ENCODE measurements around the gene BTBD2.

The BTBD2 gene

DNA sequence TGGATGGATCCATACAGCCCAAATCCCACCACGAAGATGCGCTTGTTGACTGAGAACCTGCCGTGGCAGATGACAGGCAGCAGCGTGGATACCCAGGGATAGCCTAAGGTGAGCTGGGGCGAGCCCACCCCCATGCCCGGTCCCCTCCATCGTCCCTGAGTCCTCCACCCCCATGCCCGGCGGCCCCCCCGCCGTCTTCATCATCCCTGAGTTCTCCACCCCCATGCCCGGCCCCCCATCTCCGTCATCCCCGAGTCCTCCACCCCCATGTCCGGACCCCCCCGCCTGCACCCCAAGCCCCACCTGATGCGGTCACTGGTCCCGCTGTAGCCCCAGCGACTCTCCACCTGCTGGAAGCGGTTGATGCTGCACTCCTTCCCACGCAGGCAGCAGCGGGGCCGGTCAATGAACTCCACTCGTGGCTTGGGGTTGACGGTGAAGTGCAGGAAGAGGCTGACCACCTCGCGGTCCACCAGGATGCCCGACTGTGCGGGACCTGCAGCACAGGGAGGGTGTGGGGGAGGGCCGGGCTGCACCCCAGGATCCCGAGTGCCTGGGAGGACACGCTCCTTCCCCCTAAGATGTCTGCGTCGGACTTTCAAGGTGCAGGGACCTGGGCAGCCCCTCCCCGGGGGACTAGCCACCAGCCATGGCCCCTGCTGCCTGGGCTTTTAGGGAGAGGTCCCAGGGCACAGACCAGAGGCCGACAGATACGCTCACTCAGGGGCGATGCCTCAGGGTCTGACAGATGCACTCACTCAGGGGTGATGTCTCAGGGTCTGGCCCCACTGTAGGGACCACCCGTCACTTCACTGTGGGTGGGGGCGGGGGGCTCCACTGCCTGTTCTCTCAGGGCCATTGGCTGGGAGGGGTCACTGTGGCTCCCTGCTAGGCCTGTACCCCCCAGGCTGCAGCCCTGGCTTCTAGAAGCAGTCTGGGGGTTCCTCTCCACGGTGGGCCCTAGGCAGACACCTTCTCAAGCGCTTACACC is 28.0 kb downstream of the BTBD2 start:
- no peak overlapping the region for H3K4me3 Mint-ChIP-seq
- no peak overlapping the region for H3K27ac Mint-ChIP-seq (ENCODE audit: low read depth)
- ATAC-seq (replicated peaks; ENCODE audit: extremely low read depth, poor library complexity, severe bottlenecking) = no peak
- no peaks in the 10 kb centered on the region for H3K27me3 Mint-ChIP-seq
- DNase-seq (ENCODE audit: low spot score in 2 of 2) = no peak
- H3K9me3 Mint-ChIP-seq = no peaks in the 10 kb centered on the region
- peaks cover 23% of the 10 kb centered on the region for H3K36me3 Mint-ChIP-seq (ENCODE audit: insufficient read depth)
- peaks cover 6% of the 10 kb centered on the region for H3K4me1 Mint-ChIP-seq

DNA sequence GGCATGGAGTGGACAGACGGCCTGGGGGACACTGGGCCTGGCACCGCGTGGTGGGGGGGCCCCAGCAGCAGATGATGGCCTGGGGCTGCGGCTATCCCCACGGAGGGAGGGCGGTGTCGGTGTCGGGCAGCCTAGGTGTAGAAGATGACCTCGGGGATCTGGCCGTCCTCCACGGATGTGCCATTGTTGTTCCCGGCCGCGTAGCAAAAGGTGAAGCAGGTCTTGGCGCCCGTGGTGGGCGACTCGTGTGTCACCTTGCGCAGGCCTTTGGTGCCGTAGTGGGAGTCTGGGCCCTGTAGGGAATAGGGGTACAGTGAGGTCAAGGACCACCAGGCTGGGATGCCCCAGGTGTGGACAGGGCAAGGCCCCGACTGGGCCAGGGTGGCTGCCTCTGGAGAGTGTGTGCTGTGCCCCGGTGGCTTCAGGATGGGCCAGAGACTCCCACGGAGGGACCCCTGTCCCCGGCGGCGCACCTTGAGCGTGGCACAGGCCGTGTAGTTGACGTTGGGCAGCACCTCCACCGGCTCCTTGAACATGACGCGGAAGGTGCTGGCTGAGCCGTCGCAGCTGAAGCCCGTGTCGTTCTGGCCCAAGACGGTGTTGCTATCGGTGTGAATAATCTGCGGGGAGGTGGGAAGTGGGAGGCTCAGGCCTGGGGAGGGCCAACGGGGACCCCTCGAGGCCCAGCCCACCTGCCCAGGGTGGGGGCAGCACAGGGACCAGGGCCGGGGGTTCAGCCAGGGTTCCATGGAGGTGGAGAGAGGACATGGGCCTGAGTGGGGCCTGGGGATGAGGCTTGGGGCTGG is 29.0 kb downstream of the BTBD2 start:
- Mint-ChIP-seq H3K36me3 (ENCODE audit: insufficient read depth) (peaks cover 29% of the 10 kb centered on the region), H3K9me3 (no peaks in the 10 kb centered on the region), H3K4me3 (no peak overlapping the region), H3K4me1 (peaks cover 6% of the 10 kb centered on the region), H3K27me3 (no peaks in the 10 kb centered on the region), H3K27ac (ENCODE audit: low read depth) (no peak overlapping the region)
- no peak for ATAC-seq (replicated peaks; ENCODE audit: extremely low read depth, poor library complexity, severe bottlenecking)
- DNase-seq (ENCODE audit: low spot score in 2 of 2) = no peak

DNA sequence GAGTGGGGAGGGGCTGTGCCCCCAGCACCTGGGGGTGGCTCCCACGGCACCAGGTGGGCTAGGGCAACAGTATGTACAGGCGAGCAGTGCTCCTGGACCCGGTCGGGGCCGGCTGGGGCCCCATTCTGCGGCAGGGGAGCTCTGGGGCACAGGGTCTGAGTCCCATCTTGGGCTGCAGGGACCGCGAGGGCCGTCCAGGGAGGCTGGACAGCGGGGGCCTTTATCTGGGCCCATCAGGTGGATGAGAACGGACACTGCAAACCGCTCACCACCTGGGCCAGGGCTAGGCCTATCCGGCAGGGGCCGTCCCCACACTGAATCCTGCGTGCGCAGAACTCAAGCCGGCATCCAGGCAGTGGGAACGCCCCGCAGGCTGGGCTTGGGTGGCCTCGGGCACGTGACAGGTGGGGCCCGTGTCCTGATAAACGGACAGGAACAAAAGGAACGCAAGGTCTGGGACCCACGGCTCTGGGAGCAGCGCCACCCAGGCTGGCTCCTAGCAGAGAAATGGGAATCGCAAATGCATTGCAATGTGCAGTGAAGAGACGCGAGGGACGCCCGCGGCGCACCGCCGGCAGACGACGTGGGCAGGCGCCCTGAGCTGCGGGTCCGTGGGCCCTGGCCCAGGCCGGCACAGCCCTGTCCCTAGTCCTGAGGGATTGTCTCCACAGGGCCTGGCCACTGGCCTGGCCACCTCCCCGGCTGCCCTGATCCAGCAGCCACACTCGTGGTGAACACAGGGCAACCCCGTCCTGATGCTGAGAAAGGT is 29.7 kb downstream of the BTBD2 start:
- Mint-ChIP-seq H3K4me3 (no peak overlapping the region), H3K27ac (ENCODE audit: low read depth) (no peak overlapping the region), H3K36me3 (ENCODE audit: insufficient read depth) (peaks cover 34% of the 10 kb centered on the region), H3K27me3 (no peaks in the 10 kb centered on the region), H3K4me1 (peaks cover 6% of the 10 kb centered on the region), H3K9me3 (no peaks in the 10 kb centered on the region)
- ATAC-seq (replicated peaks; ENCODE audit: extremely low read depth, poor library complexity, severe bottlenecking) = no peak
- no peak for DNase-seq (ENCODE audit: low spot score in 2 of 2)

DNA sequence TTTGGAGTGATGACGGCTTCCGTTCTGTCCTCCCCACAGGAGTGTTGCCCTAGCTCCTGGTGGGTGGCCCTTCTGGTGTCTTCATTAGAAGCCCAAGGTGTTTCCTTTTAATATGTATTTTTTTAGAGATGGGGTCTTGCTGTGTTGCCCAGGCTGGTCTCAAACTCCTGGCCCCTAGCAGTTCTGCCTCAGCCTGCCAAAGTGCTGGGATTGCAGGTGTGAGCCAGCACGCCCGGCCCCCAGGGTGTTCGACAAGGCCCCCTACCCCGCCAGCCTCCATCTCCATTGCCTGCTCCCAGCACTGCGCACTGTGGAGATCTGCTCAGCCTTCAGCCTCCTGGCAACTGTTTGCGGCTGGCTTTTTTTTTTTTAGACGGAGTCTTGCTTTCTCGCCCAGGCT is 31.2 kb downstream of the BTBD2 start:
- H3K4me3 Mint-ChIP-seq = no peak overlapping the region
- no peak for DNase-seq (ENCODE audit: low spot score in 2 of 2)
- no peaks in the 10 kb centered on the region for H3K27me3 Mint-ChIP-seq
- no peaks in the 10 kb centered on the region for H3K9me3 Mint-ChIP-seq
- H3K27ac Mint-ChIP-seq (ENCODE audit: low read depth) = no peak overlapping the region
- peaks cover 40% of the 10 kb centered on the region for H3K36me3 Mint-ChIP-seq (ENCODE audit: insufficient read depth)
- peaks cover 6% of the 10 kb centered on the region for H3K4me1 Mint-ChIP-seq
- no peak for ATAC-seq (replicated peaks; ENCODE audit: extremely low read depth, poor library complexity, severe bottlenecking)

DNA sequence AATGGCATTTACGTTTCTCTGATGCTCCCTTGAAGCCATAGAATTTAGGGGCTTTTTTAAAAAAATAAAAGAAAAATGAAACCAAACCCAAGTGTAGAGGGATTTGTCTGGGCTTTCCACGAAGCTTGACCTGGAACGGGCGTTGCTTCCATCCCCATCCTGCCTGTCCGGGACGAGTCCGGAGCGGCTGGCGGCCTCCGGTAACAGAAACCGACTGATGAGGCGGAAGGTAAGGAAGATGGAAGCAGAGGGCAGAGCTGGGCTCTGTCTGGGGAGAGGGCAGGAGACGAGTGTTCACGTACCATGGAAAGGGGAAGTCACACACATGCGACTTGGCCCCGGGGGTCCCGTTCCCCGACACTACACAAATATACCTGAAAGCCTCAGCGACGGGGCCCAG is 34.3 kb downstream of the BTBD2 start:
- H3K36me3 Mint-ChIP-seq (ENCODE audit: insufficient read depth) = peaks cover 44% of the 10 kb centered on the region
- DNase-seq (ENCODE audit: low spot score in 2 of 2) = no peak
- H3K4me3 Mint-ChIP-seq = no peak overlapping the region
- H3K9me3 Mint-ChIP-seq = no peaks in the 10 kb centered on the region
- H3K27ac Mint-ChIP-seq (ENCODE audit: low read depth) = no peak overlapping the region
- no peak for ATAC-seq (replicated peaks; ENCODE audit: extremely low read depth, poor library complexity, severe bottlenecking)
- H3K4me1 Mint-ChIP-seq = peaks cover 6% of the 10 kb centered on the region
- H3K27me3 Mint-ChIP-seq = no peaks in the 10 kb centered on the region

DNA sequence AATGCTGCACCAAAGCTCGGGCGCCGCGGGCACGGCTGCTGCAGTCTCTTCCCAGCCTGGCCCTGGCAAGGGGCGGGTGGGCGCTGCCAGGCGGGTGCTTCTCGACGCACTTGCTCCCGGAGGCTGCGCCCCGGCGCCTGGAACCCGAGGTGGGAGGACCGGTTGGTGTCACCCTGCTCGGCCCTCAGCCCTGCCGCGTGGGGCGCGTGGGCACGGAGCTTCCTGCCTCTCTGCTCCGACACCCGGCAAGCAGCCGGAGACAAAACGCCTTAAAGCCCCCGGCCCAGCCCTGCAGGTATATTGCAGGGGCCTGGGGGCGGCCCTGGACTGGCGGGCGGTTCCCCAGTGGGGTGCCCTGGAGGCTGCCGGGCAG is 34.7 kb downstream of the BTBD2 start:
- no peaks in the 10 kb centered on the region for H3K27me3 Mint-ChIP-seq
- peaks cover 46% of the 10 kb centered on the region for H3K36me3 Mint-ChIP-seq (ENCODE audit: insufficient read depth)
- DNase-seq (ENCODE audit: low spot score in 2 of 2) (no peak), ATAC-seq (replicated peaks; ENCODE audit: extremely low read depth, poor library complexity, severe bottlenecking) (no peak)
- peaks cover 6% of the 10 kb centered on the region for H3K4me1 Mint-ChIP-seq
- H3K4me3 Mint-ChIP-seq = no peak overlapping the region
- H3K9me3 Mint-ChIP-seq = no peaks in the 10 kb centered on the region
- no peak overlapping the region for H3K27ac Mint-ChIP-seq (ENCODE audit: low read depth)

DNA sequence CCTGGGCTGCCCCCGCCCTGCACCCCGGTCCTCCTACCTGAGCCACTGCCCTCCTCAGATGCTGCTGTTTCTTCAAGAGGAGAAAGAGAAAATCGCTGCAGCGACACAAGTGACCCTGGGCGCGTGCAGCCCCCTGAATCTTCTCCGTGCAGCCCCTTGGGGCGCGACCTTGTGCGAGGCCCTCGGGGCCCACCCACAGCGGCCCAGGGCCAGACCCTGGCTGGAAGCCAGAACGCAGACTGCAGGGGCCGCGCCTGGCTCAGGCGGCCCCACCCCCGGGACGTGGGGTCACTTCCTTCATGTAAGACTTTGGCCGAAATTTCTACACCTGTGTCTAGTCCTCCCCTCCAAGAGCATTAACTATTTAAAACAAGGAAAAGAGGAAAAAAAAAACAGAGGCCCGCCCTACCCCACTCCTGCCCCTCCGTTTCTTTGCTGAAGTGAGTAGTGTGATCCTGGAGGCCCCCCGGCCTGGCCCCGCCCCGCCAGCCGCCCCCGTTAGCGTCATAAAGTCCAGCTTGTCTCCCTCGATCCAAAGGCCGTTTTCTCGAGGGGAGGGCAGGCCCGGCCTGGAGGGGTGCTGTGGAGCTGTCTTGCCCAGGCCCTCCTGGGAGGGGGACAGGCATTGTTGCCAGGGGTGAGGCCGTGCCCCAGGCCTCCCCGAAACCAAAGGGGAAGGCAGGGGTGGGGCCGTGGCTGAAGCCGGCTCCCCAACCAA is 35.3 kb downstream of the BTBD2 start:
- Mint-ChIP-seq H3K4me3 (no peak overlapping the region), H3K4me1 (peaks cover 6% of the 10 kb centered on the region), H3K36me3 (ENCODE audit: insufficient read depth) (peaks cover 46% of the 10 kb centered on the region), H3K27me3 (no peaks in the 10 kb centered on the region), H3K9me3 (no peaks in the 10 kb centered on the region), H3K27ac (ENCODE audit: low read depth) (no peak overlapping the region)
- ATAC-seq (replicated peaks; ENCODE audit: extremely low read depth, poor library complexity, severe bottlenecking) (no peak), DNase-seq (ENCODE audit: low spot score in 2 of 2) (no peak)

DNA sequence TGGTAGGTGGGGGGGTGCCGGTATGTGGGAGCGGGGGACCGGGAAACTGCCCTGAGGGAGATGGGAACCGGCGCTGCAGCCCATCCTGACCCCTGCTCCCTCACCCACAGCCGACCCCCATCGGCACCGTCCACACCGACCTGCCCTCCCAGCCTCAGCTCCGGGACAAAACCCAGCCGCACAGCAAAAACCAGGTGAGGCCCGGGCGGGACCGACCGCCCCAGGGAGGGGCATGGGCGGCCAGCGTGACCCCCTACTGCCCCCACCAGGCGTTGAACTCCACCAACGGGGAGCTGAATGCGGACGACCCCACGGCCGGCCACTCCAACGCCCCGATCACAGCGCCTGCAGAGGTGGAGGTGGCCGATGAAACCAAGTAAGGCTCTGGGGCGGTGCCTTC is 35.9 kb downstream of the BTBD2 start:
- ATAC-seq (replicated peaks; ENCODE audit: extremely low read depth, poor library complexity, severe bottlenecking) (no peak), DNase-seq (ENCODE audit: low spot score in 2 of 2) (no peak)
- Mint-ChIP-seq H3K9me3 (no peaks in the 10 kb centered on the region), H3K4me1 (peaks cover 6% of the 10 kb centered on the region), H3K27me3 (no peaks in the 10 kb centered on the region), H3K4me3 (no peak overlapping the region), H3K36me3 (ENCODE audit: insufficient read depth) (peaks cover 44% of the 10 kb centered on the region), H3K27ac (ENCODE audit: low read depth) (no peak overlapping the region)

DNA sequence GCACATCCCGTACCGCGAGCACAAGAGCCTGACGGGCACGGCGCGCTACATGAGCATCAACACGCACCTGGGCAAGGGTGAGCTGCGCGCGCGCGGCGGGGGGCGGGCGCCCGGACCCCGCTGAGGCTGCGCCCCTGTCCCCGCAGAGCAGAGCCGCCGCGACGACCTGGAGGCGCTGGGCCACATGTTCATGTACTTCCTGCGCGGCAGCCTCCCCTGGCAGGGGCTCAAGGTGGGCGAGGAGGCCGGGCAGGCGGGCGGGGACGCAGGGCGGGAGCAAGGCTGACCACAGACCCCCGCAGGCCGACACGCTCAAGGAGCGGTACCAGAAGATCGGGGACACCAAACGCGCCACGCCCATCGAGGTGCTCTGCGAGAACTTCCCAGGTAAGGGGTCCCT is 36.5 kb downstream of the BTBD2 start:
- H3K36me3 Mint-ChIP-seq (ENCODE audit: insufficient read depth) = peaks cover 37% of the 10 kb centered on the region
- ATAC-seq (replicated peaks; ENCODE audit: extremely low read depth, poor library complexity, severe bottlenecking) (no peak), DNase-seq (ENCODE audit: low spot score in 2 of 2) (no peak)
- peaks cover 7% of the 10 kb centered on the region for H3K4me1 Mint-ChIP-seq
- H3K27ac Mint-ChIP-seq (ENCODE audit: low read depth) = no peak overlapping the region
- no peaks in the 10 kb centered on the region for H3K9me3 Mint-ChIP-seq
- no peak overlapping the region for H3K4me3 Mint-ChIP-seq
- H3K27me3 Mint-ChIP-seq = no peaks in the 10 kb centered on the region

DNA sequence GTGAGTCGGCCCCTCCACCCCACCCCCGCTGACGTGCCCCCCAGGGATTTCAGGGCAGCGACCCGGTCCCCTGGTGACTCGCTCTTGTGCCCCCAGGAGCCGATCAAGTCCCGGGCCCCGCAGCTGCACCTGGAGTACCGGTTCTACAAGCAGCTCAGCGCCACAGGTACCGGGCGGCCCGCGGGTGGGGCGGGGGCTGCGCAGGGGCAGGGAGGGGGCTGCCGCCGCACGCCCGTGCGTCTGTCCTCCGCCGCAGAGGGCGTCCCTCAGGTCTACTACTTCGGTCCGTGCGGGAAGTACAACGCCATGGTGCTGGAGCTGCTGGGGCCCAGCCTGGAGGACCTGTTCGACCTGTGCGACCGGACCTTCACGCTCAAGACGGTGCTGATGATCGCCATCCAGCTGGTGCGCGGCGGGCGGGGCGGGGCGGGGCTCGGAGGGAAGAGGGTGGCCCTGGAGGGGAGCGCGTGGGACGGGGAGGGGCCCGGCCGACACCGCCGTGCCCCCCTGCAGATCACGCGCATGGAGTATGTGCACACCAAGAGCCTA is 37.1 kb downstream of the BTBD2 start:
- ATAC-seq (replicated peaks; ENCODE audit: extremely low read depth, poor library complexity, severe bottlenecking) (no peak), DNase-seq (ENCODE audit: low spot score in 2 of 2) (no peak)
- Mint-ChIP-seq H3K36me3 (ENCODE audit: insufficient read depth) (peaks cover 34% of the 10 kb centered on the region), H3K4me3 (no peak overlapping the region), H3K4me1 (peaks cover 10% of the 10 kb centered on the region), H3K27me3 (no peaks in the 10 kb centered on the region), H3K27ac (ENCODE audit: low read depth) (no peak overlapping the region), H3K9me3 (no peaks in the 10 kb centered on the region)

DNA sequence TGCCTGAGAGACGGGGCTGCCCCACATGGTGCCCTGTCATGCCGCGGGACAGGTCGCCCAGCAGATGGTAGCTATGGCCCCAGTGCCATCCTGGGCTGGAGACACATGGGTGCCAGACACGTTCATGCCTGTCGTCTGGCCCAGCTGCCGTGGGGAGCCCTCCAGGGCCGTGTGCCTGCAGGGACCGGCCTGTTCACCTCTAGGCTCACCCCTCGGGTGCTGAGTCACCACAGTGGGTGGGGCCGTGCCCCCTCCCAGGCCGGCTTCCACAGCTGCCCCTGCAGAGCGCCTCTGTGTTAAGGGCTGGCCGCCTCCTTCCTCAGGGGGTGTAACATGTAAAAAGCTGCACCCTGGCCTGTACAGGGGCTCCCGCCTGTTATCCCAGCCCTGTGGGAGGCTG is 38.4 kb downstream of the BTBD2 start:
- DNase-seq (ENCODE audit: low spot score in 2 of 2) (no peak), ATAC-seq (replicated peaks; ENCODE audit: extremely low read depth, poor library complexity, severe bottlenecking) (no peak)
- Mint-ChIP-seq H3K27ac (ENCODE audit: low read depth) (no peak overlapping the region), H3K36me3 (ENCODE audit: insufficient read depth) (peaks cover 29% of the 10 kb centered on the region), H3K27me3 (no peaks in the 10 kb centered on the region), H3K4me1 (peaks cover 9% of the 10 kb centered on the region), H3K4me3 (no peak overlapping the region), H3K9me3 (no peaks in the 10 kb centered on the region)

DNA sequence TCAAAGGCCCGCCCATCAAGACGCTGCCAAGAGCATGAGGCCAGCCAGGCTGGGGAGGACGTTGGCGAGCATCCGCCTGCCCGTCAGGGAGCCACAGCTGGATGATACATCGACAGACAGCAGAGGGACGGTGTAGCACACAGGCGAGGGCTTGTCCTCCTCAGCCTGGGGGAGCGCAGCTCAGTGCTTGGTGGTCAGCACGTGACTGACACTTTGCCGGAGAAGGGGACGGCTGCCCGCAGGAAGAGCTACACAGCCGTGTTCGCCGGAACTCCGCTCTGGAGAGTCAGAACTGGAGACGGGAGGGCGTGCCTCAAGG is 40.4 kb downstream of the BTBD2 start:
- H3K36me3 Mint-ChIP-seq (ENCODE audit: insufficient read depth) = peaks cover 17% of the 10 kb centered on the region
- H3K27ac Mint-ChIP-seq (ENCODE audit: low read depth) = no peak overlapping the region
- H3K4me1 Mint-ChIP-seq = peaks cover 9% of the 10 kb centered on the region
- no peak for DNase-seq (ENCODE audit: low spot score in 2 of 2)
- H3K9me3 Mint-ChIP-seq = no peaks in the 10 kb centered on the region
- no peak for ATAC-seq (replicated peaks; ENCODE audit: extremely low read depth, poor library complexity, severe bottlenecking)
- H3K4me3 Mint-ChIP-seq = no peak overlapping the region
- H3K27me3 Mint-ChIP-seq = no peaks in the 10 kb centered on the region
